HG02571 (cell line): ENCODE data around the gene PPIP5K2.
"Not testable (repeated sequence)": the region's sequence is repeated elsewhere in the genome, so short reads cannot be mapped to it uniquely, and the experiment has no call there.

ENCODE experiments used
- ATAC-seq: cut with Tn5 transposase; IDR thresholded peaks from one replicate; pipeline ENCODE4 v1.9.1; 2021; ENCODE audit warnings: mild to moderate bottlenecking, moderate library complexity; ENCODE audit not compliant: unreplicated experiment

PPIP5K2 gene

DNA sequence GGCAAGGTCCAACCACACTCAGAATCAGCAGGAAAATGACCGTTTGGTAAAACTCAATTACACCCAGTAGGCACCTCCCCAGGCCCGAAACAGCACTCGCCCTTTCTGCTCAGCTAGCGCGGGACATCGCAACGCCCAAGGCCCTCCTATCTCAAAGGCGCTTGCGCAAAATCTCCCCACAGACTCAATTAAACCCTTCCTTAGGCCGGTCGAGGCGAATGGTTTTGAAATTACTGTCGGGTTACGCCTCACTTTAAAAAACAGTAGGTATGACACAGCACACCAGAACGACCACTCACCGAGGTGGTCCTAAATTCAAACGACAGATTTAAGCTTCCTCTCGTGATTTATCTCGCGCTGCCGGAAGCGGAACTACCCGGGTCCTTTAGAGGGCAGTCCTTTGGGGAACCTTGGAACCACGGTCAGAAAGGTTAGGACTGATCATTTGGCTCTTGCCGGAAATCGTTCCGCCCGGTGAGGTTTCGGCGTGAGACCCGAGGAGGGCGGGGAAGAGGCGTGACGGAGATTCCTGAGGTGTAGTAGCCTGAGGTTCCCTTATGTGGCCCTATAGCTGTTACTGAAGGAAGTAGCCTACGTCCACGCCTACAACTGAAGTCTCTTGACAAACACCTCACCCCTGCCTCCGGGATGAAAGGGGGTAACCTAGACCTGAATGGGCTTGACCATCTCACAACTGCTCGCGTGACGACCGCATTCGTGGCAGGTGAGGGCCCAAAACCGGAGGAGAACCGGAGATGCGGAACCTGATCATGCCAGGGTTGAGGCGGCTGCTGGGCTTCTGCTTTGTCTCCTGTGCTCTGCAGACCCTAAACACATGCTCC is at the start of gene PPIP5K2, which contains the start of gene GIN1:
Gene PPIP5K2 (plus strand): TSS at position 537 of the 842 bp plus-strand sequence. CDS start 9,289 bp downstream, outside the sequence.
Gene GIN1 (minus strand): TSS at position 374 of the 842 bp plus-strand sequence. CDS start 11,431 bp downstream, outside the sequence.
- peak; percentile 91 for ATAC-seq

DNA sequence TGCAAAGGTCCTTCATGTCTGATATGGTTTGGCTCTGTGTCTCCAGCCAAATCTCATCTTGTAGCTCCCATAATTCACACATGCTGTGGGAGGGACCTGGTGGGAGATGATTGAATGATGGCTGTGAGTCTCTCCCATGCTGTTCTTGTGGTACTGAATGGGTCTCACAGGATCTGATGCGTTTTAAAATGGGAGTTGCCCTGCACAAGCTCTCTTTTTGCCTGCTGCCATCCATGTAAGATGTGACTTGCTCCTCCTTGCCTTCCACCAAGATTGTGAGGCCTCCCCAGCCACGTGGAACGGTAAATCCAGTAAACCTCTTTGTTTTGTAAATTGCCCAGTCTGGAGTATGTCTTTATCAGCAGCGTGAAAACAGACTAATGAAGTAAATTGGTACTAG is 46.6 kb upstream of the PPIP5K2 start:
- not testable (repeated sequence) for ATAC-seq

DNA sequence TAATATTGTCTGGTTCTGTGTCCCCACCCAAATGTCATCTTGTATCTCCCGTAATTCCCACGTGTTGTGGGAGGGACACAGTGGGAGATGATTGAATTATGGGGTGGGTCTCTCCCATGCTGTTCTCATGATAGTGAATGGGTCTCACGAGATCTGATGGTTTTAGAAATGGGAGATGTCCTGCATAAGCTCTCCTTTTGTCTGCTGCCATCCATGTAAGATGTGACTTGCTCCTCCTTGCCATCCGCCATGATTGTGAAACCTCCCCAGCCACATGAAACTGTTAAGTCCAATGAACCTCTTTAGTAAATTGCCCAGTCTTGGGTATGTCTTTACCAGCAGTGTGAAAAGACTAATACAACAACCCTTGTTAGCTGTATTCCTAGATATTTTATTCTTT is 44.7 kb upstream of the PPIP5K2 start:
- no peak for ATAC-seq

DNA sequence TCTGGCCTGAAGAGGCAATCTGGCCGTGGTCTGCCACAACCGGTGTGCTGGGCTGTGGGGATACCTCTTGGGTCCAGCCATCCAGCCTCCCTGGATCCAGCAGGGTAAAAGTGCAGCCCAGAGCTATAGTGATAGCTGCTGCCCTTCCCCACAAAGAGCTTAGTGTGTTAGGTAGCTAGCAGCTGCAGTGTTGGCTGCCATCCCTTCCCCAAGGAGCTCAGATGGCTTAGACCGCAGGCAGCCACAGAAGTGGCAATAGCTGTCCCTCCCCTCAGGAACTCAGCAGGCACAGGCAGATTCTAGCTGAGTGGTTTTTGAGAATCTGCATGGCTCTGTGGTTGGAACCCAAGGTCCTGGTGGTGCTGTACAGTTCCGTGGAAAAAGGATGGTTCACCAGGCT is 40.3 kb upstream of the PPIP5K2 start:
- no peak for ATAC-seq

DNA sequence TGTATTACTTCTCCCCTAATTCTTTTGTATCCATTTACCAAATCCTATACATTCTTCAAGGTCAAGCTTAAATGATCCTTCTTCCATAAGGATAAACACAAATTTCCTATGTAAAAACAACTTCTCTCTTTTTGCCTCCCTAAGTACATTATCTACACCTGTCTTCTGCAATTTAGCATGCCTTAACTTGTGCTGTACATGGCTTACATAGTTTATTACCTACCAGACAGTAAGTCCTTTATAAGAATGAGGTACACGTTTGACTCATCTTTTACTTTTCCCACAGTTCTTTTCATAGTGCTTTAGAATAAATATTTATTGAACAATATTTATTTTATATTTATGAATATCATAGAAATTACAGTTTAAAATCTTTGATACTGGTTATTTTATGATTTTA is 33.6 kb upstream of the PPIP5K2 start:
- ATAC-seq: no peak

DNA sequence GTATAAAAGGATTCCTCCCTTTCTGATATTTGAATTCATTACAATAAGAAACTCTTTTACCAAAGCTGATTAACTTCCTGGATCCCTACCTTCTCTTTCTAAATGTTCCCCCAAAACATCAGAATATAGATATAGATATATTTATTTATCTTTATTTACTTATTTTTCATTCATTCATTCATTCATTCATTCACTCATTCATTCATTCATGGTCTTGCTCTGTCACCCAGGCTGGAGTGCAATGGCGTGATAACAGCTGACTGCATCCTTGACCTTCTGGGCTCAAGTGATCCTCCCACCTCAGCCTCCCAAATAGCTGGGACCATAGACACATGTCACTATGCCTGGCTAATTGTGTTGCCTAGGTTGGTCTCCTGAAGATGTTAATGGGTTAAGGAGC is 30.8 kb upstream of the PPIP5K2 start:
- ATAC-seq: no peak

DNA sequence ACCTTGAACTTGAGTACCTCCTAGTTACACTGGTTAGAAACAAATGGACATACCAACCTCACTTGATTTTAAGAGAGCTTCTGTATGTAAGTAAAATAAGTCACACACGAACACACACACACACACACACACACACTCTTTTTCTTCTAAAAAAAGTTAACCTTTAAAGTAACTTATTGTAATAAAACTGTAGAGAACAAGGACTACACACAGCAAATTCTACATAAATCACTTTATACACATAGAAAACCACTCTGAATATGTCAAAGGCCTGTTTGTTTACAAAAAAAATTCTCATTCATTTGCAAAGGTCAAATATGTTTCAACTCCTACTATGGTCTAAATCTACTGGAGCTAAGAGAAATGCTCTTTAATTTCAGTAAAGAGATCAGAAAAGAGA is 29.3 kb upstream of the PPIP5K2 start:
- no peak for ATAC-seq

DNA sequence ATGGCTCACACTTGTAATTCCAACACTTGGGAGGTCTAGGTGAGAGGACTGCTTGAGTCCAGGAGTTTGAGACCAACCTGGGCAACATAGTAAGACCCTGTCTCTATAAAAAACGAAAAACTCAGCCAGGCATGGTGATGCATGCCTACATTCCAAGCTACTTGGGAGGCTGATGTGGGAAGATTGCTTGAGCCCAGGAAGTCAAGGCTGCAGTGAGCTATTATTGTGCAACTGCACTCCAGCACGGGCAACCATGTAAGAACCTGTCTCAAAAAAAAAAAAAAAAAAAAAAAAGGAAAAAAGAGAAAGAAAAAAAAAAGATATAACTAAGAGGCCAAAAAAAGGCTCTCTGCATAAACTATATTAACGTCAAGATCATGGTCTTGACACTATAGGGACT is 27.4 kb upstream of the PPIP5K2 start:
- ATAC-seq: no peak

DNA sequence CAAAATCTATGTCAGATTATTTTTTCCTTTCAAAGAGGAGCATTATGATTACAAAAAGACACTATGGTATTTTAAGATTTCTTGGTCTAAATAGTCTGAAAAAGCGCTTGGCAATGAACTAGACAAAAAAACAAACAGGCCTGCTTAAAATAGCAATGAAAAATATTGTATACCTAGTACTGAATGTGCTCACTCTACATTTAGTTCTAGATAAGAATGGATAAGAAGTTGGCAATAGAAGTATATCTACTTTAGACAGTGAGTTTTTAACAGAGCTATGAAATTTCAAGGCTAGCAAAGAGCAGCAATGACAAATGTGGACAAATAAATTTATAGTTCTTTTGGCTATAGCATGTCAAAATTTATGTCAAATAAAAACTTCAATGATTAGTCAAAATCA is 26.4 kb upstream of the PPIP5K2 start:
- ATAC-seq: no peak

DNA sequence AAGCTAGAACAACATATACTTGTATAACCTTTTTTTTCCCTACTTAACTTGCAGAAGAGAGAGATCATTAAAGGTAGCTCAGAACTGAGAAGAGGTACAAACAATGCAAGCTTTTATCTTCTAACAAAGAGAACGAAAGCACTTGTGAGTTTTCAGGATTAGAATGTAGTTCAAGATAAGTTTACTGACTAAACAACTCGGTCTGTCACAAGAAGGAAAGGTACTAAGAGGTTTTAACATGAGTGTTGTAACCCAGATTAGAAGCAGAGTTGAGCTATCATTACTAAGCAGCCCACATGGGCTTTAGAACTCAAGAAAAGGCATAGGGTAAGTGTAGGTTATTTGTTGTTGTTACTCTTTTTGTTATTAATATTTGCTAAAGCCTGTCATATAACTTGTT is 25.4 kb upstream of the PPIP5K2 start:
- ATAC-seq: no peak

DNA sequence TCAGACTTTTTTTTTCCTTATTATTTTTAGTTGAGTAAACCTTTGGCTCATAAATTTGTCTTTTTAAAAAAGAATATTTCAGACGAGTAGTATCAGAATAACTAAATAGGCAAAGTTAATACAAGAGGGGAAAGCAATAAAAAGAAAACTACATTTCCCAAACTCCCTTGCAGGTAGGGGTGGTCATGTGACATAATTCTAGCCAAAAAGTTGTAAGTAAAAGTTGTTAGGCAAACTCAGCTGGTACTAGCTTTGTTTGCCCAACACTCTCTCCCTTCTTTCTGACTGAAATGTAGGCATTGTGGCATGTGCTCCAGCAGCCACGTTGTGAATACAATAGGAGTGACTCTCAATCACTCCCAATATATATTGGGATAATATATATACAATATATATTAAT is 21.1 kb upstream of the PPIP5K2 start:
- ATAC-seq: no peak

DNA sequence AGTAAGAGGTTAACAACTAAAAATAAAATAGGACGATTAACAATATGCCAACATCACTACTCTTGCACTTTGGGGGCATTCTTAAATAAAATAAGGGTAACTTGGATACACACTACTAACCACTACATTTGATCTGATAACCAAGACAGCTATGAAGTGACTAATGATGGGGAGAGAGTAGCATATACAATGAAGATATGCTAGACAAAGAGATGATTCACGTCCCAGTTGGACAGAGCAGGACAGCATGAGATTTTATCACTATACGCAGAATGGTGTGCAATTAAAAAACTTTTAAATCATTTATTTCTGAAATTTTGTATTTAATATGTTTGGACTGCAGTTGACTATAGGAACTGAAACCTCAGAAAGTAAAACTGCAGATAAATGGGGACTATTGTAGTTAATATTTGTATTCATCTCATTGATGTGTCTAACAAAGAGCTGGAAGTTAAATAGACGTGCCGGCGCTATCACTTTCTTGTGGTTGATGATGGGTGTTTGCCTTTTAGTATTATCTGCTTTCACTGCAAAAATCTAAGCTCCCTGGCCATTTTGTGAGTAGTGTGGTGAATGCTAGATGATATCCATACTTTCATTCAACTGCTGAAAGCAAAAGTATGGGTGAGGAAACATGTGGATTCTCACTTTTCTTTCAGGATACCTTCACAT is 18.9 kb upstream of the PPIP5K2 start:
- ATAC-seq: no peak

DNA sequence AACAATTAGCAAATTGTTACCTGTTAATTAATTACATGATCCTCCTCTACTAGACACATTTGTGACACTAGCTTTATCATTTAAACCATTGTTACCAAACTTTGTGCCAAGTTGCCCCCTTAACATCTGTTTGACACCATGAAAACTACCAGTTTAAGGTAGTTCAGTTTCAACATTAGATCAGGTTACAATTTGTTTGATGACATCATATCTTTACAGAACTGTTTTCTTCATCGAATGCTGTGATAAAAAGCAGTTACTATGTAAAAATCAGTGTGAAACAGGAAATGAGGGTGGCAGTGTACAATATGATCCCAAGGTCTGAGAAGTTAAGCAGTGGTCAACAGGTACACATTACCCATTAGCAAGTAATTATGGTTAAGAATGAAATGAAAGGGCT is 17.9 kb upstream of the PPIP5K2 start:
- no peak for ATAC-seq

DNA sequence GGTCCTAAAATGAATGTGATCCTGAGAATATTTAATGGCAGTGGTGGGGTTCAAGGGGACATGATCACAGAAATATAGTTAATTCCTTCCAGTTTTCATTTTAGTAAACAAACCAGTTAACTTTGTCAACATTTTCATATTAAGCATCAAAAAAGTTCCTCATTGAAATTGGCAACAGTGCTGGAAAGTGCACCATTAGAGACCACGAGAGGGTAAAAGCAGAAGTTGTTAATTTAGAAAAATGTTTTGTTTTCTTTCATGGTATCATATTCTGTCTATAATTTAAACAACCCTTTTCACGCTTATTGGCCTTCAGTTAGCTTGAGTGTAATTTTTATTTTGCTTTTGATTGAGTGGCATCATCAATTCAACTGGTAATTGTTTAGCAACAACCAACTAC is 12.0 kb upstream of the PPIP5K2 start:
- no peak for ATAC-seq

DNA sequence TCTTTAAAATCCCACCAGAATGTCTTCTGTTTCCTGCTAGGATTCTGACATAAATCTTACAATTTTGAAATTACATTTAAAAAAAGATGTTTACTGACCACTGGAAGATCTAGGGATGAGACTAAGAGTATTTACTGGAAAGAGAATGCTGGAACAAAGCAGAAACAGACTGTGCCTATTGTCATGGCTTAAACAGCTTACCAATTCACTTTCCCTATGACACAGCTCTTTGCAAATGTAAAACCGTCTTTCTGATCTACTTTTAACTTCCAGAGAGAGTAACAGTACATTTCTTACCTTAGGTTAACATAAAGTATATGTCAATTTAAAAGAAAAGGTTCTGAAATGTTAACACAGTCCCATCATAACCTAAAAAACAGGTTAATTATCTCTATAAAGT is 10.8 kb upstream of the PPIP5K2 start:
- ATAC-seq: no peak

DNA sequence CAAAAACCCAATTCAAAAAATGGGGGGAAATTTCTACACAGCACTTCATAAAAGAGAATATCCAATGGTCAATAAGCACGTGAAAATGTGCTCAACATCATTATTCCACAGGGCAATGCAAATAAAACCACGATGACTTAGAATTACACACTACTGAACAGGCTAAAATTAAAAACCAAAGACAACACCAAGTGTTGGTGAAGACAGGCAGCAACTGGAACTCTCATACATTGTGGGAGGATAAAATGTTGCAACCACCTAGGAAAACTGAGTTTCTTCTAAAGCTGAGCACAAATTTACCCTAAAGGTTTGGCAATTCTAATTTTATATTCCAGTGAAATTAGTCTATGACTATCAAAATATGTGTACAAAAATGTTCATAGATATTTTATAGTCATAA is 9.7 kb upstream of the PPIP5K2 start:
- ATAC-seq: no peak

DNA sequence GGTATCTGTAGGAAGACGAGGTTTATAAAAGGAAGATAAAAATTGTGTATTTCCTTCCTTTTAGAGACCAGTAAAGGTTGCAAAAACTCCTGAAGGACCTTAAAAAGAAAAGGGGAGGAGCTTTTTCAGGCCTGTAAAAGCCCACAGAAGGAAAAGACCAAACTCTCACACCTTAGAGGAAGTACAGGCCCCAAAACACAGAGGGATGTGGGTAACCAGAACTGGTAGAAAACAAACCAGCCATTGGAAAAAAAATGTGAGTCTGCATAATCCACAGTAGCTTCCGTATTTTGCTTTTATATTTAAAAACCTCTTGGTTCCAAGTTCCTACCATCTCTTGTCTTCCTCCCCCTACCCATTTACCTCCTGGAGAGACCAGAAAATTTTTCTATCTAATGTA is 8.6 kb upstream of the PPIP5K2 start:
- ATAC-seq: no peak

DNA sequence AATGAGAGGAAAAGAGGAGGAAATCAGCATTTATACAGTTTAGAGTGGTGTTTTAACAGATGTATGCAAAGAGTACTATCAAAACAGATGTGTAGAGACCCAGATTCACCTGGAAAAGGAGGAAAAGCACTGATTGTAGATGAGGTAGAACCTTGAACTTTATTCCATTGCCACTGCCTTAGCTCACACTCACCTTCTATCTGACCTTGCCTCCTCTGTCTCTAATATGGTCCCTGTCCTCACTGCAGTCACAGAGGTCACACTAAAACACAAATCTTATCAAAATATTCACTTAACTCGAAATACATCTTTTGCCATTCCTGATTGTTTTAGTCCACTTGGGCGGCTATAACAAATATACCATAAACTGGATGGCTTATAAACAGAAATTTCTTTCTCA is 7.2 kb upstream of the PPIP5K2 start:
- ATAC-seq: no peak

DNA sequence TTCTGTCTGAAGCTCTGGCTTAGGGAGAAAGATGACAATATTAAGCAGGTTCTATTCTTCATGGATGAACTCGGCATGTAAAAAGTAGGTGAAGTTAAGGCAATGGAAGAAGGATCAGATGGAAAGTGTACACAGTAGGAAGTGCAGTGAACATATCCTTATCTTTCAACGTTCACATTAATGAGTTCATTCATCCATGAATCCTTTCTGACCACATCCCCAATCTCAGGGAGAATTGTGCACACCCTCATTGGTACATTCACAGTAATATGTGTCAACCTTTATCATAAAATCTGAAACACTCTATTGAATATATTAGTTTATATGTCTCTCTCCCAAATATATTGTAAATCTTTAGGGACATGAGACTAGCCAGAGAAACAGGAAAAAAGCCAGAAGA is 5.7 kb upstream of the PPIP5K2 start:
- ATAC-seq: no peak

DNA sequence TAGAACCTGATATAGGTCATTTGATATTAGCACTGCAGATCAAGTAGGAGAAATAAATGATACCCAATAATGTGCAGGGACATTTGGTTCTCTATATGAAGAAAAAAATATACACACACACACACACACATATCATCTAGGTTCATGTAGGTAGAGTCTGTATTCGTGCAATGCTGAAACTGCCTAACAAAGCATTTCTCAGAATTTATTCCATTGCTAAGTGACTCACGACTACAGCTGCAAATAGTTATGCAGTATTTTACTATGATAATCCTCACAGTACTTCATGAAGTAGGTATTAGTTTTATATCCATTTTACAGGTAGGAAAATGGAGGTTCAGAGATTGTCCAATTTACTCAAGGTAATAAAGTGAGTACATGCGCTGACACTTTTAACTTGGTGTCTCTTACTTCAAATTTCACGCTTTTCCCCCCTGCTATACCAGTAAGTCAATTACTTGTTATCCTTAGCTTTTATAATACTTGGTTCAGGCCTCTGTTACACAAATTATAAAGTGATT is 2.6 kb upstream of the PPIP5K2 start:
- ATAC-seq: no peak

DNA sequence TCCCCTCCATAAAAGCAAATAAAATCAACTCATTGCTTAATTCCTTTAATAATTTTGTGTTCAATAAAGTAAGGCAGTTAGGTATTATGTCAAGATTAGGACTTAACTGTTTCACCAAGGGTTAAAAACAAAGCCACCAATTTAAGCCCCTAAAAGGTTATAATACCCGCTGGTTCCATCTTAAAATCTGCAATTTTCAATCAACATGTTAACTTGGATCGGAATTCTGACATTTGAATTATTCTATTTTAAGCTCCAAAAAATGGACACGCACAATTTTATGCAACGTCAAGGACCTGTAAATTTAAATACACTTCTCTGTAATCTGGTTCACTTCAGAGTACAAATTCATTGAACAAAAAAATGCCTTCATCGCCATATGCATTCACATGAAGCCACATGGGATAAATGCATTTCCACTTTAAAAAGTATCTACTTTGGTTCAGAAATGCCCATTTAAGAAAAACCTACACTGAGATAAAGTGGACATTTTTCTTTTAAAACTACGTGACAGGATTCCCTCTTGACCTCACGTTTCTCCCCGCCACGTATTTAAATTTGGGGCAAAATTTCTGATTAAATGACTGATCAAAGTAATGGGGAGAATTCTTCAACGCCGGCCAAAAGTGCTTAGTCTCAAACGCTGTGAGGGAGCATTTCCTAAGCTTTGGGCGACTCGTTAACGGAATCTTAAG is 884 bp upstream of the PPIP5K2 start:
- ATAC-seq: no peak
